Measurements from ENCODE around the gene PROX2.

PROX2 gene

DNA sequence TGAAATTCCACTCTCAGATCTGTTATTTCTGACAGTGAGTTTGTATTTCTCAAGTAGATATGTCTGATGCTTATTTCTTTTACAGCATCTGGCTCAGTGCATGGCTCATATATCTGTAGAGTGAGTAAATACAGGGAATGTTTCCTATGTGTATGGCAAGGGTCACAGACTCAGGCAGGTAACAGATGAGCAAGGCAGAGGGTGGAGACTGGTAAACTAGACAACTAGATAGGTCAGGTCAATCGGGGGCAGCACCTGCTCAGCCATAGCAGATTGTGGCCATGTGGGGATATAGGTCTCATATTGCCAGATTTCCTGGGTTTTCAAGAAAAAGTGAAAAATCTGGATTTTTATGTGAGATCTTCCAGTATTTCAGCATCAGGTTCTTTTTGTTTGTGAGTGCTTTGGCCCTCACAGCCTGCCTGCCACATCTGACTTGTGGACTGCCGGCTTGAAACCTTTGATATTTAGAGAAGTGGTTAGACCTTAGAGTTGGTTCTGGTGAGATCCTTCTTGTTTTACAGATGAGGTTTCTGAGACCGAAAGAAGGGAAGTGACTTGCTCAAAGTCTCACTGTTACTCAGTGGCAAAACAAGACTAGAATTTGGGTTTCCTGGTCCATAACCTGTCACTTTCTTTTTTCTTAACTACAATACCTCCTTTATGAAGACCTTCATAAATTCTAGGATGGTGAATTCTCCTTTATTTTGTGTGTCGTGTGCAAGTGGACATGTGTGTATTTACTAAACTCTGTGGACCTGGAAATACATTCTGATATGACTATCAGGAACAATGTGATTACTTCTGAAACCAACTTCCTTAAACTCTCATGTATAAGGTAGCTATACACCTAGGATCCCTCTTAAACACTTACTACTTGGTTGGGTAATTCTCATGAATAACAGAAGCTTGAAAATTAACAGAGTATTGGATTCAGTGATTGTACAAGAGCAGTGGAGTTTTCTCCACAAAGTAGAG, 34.4 kb downstream of the PROX2 start:
- no peak for DNase-seq

DNA sequence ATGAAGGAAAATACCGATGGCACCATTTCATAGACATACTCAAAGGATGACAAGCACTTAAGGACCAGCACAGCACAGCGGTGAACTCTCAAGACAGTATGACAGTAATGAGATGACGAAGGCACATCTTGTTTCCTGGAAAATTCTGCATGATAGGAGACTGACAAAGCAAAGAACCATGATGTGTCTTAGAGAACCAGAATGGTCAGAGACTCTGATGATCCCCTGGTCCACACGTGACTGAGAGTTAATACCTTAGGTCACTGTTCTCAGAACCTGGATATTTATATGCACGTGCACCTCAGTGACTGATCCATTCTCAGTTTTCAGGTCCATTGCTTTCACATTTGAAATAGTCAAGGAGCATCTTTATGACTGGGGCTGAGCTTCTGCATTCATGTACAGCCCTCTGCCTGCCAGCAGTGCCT, 35.3 kb downstream of the PROX2 start:
- DNase-seq = no peak

DNA sequence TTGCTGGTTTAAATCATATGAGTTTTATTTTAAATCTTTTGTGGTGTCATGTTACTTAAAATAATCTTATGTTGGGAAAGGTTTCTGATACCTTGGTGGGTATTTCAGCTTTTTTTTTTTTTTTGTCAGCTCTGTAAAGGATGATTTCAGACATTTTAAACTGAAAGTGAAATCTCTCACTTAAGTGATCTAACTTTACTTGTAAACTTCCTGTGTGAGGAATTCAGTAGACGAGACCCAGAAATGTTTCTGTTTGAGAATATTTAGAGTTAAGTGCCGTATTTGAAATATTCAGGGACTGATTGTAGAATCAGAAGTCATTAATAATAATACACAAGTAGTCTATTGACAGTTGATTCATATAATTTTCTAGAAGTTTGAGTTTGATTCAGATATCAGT, 37.8 kb downstream of the PROX2 start:
- no peak for DNase-seq

DNA sequence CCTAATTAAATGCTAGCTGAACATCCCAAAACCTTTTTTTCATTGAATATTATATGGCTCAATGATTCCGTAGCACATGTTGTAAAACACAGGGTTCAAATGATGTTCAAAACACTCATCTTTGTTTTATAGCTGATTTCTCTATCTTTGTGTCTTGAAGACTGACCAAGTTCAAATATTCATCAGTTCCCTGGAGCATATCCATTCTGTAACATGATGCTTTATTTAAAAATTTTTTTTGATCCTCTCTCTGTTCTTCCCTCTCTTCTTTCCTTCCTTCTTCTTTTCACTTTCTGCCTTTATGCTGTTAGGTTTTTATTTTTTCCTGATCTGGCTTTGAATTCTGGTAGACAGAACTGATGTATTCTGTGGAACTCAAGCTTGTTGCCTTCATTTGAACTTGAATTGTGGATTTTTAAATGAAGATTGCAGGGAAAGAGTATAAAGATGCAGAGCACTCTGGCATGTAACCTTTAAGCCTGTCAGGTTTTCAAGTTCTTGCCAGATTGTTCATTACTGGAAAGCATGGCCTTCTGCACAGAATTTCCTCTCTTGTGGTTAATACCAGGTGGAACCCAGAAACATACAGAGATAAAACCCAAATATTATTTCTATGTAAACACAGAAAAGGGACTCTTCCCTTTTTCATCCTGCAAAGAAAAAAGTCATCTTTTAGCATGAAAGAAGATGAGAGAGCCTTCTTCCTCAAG, 39.5 kb downstream of the PROX2 start:
- no peak for DNase-seq

DNA sequence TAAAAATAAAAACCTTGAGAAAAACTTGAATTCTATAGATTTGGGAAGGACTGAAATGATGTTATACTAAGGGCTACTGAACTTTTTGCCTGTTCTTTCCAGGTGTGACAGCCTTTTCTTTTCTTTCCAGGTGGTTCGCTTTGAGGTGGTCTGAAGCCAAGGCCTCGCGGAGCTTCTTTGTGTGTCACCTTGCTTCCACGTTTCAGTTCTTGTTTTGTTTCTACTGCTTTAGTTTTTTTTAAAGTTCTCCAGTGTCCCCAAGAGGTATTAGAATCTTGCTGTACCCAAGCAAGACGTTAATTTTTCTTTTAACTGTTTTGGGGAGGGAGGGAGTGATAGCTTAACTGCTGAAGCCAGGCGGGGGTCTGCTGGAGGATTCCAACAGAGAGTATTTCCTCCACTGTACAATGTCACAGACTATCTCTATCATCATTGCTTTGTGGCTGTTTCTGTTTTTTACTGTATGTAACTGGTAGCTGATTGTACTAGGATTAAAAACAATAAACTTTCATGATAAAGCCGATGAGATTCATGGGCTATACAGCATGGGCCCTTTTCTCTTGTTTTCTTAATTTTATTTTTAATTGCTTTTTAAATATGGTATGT, 40.2 kb downstream of the PROX2 start:
- DNase-seq = no peak

DNA sequence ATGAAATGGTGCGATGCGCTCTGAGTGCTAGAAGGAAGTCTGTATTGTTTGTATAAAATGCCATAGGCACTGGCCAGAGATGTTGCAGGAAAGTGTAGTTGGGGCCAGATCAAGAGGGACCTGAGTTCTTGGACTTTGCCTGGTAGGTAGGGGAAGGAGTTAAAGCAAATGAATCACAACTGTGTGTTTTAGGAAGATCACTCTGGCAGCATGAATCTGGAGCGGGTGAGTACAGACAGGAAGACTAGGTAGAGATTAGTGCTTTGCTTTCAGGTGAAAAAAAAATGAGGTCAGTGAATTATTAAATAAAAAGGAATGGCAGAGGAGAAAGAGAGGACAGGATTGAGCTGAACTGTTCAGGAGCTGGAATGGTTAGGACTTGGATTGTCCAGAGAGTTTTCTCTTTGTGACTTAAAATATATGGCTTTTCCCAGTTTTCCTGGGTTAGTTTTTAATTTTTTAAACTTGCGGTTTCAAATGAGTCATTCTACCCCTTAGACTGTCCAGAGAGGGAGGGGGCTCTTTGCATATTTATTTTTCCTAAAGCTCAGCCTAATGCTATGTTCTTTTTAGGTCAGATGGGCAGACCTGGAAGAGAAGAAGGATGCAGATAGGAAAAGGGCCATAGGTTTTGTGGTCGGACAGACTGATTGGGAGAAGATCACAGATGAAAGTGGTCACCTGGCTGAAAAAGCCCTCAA, 41.1 kb downstream of the PROX2 start:
- no peak for DNase-seq

DNA sequence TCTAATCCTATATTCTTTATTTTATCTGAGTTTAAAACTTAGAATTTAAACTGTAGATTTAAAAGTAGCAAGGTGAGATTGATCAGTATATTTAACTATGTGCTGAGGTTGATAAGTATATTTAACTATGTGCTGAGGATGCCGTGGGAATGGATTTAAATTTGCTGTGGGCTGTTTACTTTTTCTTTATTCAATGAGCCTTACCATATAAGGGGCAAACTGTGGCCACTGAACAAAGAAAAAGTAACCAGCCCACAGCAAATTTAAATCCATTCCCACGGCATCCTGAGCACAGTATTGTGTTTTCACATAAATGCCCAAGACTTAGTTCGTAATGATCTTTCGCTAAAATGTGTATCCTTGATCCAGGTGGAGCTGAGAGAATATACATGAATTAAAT, 43.1 kb downstream of the PROX2 start:
- DNase-seq = no peak

DNA sequence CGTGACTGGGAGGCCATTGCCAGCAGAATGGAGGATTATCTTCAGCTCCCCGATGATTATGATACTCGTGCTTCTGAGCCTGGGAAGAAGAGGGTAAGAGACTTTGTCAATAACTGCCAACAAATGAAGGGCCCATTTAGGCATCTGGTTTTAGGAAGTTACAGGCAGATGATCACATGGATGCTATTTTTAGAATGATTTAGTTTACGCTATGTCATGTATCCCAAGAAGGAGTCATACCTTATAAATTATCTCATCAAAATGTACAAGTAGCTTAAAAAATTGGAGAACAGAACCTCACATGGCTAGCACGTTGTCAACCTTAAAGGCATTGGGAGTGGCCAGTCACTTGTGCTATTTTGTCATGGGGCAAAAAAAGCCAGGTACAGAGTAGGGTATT, 46.7 kb downstream of the PROX2 start:
- no peak for DNase-seq

DNA sequence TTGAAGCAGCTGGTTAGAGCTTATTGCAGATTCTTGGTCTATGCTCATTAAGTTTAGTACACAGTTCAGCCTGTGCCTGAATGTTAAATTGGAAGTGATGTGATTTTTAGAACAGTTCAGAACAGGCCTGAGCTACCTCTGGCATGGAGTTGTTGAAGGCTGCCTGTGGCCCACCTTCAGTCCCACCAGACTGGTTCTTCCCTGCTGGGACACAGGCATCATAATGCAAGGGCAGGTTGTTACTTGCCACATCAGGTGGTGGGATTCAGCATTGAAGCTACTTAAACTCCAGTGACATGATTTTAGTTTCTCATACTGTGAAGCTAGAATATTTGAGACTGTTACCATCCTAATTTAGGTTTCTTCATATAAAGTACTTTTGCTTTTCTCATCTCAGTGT, 49.4 kb downstream of the PROX2 start:
- no peak for DNase-seq

All from cortex of kidney (tissue), 1 donor.